ENCODE data around the gene TMED8.
A peak's percentile ranks its signal among the peaks of the same experiment; 100 is the strongest.
"Not testable (repeated sequence)": the region's sequence is repeated elsewhere in the genome, so short reads cannot be mapped to it uniquely, and the experiment has no call there.

TMED8 gene

GRCh38 chr14:77346495-77346894 lies 30.4 kb downstream of the TMED8 start:
- Mint-ChIP-seq H3K36me3 (ENCODE audit: insufficient read depth) (peaks cover 2% of the 10 kb centered on the region), H3K4me3 (no peak overlapping the region), H3K27me3 (no peaks in the 10 kb centered on the region), H3K9me3 (no peaks in the 10 kb centered on the region), H3K27ac (no peak overlapping the region), H3K4me1 (ENCODE audit: low read depth in 2 of 2) (no peaks in the 10 kb centered on the region)
- DNase-seq = no peak
- ATAC-seq (replicated peaks) = no peak

GRCh38 chr14:77344377-77344996 lies 32.4 kb downstream of the TMED8 start:
- no peaks in the 10 kb centered on the region for H3K9me3 Mint-ChIP-seq
- no peak overlapping the region for H3K27ac Mint-ChIP-seq
- no peaks in the 10 kb centered on the region for H3K4me1 Mint-ChIP-seq (ENCODE audit: low read depth in 2 of 2)
- DNase-seq (no peak), ATAC-seq (replicated peaks) (no peak)
- H3K36me3 Mint-ChIP-seq (ENCODE audit: insufficient read depth) = peaks cover 4% of the 10 kb centered on the region
- H3K27me3 Mint-ChIP-seq = no peaks in the 10 kb centered on the region
- no peak overlapping the region for H3K4me3 Mint-ChIP-seq

- Mint-ChIP-seq H3K27me3 (no peaks in the 10 kb centered on the region), H3K4me3 (no peak overlapping the region), H3K27ac (no peak overlapping the region), H3K4me1 (ENCODE audit: low read depth in 2 of 2) (no peaks in the 10 kb centered on the region), H3K36me3 (ENCODE audit: insufficient read depth) (peaks cover 4% of the 10 kb centered on the region), H3K9me3 (no peaks in the 10 kb centered on the region)
- DNase-seq (no peak), ATAC-seq (replicated peaks) (no peak)
Measured at GRCh38 chr14:77343662-77344061, 33.2 kb downstream of the TMED8 start.

- no peaks in the 10 kb centered on the region for H3K9me3 Mint-ChIP-seq
Measured at GRCh38 chr14:77342726-77343397, 34.0 kb downstream of the TMED8 start.

GRCh38 chr14:77340389-77340788 lies 36.5 kb downstream of the TMED8 start:
- Mint-ChIP-seq H3K9me3 (no peaks in the 10 kb centered on the region), H3K4me1 (ENCODE audit: low read depth in 2 of 2) (no peaks in the 10 kb centered on the region), H3K27me3 (no peaks in the 10 kb centered on the region), H3K4me3 (no peak overlapping the region), H3K27ac (no peak overlapping the region), H3K36me3 (ENCODE audit: insufficient read depth) (peaks cover 4% of the 10 kb centered on the region)
- ATAC-seq (replicated peaks) (no peak), DNase-seq (no peak)

More at GRCh38 chr14:77342726-77343397, 34.0 kb downstream of the TMED8 start:
- no peak for DNase-seq
- Mint-ChIP-seq H3K4me3 (no peak overlapping the region), H3K27me3 (no peaks in the 10 kb centered on the region), H3K27ac (no peak overlapping the region), H3K36me3 (ENCODE audit: insufficient read depth) (peaks cover 4% of the 10 kb centered on the region), H3K4me1 (ENCODE audit: low read depth in 2 of 2) (no peaks in the 10 kb centered on the region)
- no peak for ATAC-seq (replicated peaks)

- H3K27ac Mint-ChIP-seq = no peak overlapping the region
- H3K27me3 Mint-ChIP-seq = no peaks in the 10 kb centered on the region
- no peaks in the 10 kb centered on the region for H3K4me1 Mint-ChIP-seq (ENCODE audit: low read depth in 2 of 2)
- ATAC-seq (replicated peaks) = no peak
- H3K36me3 Mint-ChIP-seq (ENCODE audit: insufficient read depth) = peaks cover 4% of the 10 kb centered on the region
- H3K9me3 Mint-ChIP-seq = no peaks in the 10 kb centered on the region
- H3K4me3 Mint-ChIP-seq = no peak overlapping the region
- DNase-seq = no peak
Measured at GRCh38 chr14:77339407-77339806, 37.5 kb downstream of the TMED8 start.

GRCh38 chr14:77338302-77338701 lies 38.6 kb downstream of the TMED8 start:
- Mint-ChIP-seq H3K36me3 (ENCODE audit: insufficient read depth) (peaks cover 4% of the 10 kb centered on the region), H3K4me3 (no peak overlapping the region), H3K27me3 (no peaks in the 10 kb centered on the region), H3K27ac (no peak overlapping the region), H3K4me1 (ENCODE audit: low read depth in 2 of 2) (no peaks in the 10 kb centered on the region), H3K9me3 (no peaks in the 10 kb centered on the region)
- ATAC-seq (replicated peaks) (no peak), DNase-seq (no peak)

GRCh38 chr14:77337880-77338279 lies 39.0 kb downstream of the TMED8 start:
- ATAC-seq (replicated peaks) (no peak), DNase-seq (no peak)
- no peak overlapping the region for H3K4me3 Mint-ChIP-seq
- H3K9me3 Mint-ChIP-seq = no peaks in the 10 kb centered on the region
- H3K4me1 Mint-ChIP-seq (ENCODE audit: low read depth in 2 of 2) = no peaks in the 10 kb centered on the region
- H3K27ac Mint-ChIP-seq = no peak overlapping the region
- H3K27me3 Mint-ChIP-seq = no peaks in the 10 kb centered on the region
- H3K36me3 Mint-ChIP-seq (ENCODE audit: insufficient read depth) = peaks cover 4% of the 10 kb centered on the region

GRCh38 chr14:77337255-77337654 lies 39.6 kb downstream of the TMED8 start:
- not testable (repeated sequence) for H3K27me3 Mint-ChIP-seq; DNase-seq; H3K27ac Mint-ChIP-seq; H3K9me3 Mint-ChIP-seq; H3K36me3 Mint-ChIP-seq (ENCODE audit: insufficient read depth); H3K4me3 Mint-ChIP-seq; ATAC-seq (replicated peaks); H3K4me1 Mint-ChIP-seq (ENCODE audit: low read depth in 2 of 2)

- H3K4me3 Mint-ChIP-seq = no peak overlapping the region
- H3K9me3 Mint-ChIP-seq = no peaks in the 10 kb centered on the region
- H3K27me3 Mint-ChIP-seq = no peaks in the 10 kb centered on the region
- H3K4me1 Mint-ChIP-seq (ENCODE audit: low read depth in 2 of 2) = no peaks in the 10 kb centered on the region
- ATAC-seq (replicated peaks) (no peak), DNase-seq (no peak)
- no peaks in the 10 kb centered on the region for H3K36me3 Mint-ChIP-seq (ENCODE audit: insufficient read depth)
- H3K27ac Mint-ChIP-seq = no peak overlapping the region
Measured at GRCh38 chr14:77335576-77335975, 41.3 kb downstream of the TMED8 start.

GRCh38 chr14:77329872-77330271 lies 47.0 kb downstream of the TMED8 start:
- Mint-ChIP-seq H3K27ac (no peak overlapping the region), H3K36me3 (ENCODE audit: insufficient read depth) (no peaks in the 10 kb centered on the region), H3K4me3 (no peak overlapping the region), H3K4me1 (ENCODE audit: low read depth in 2 of 2) (peaks cover 0 to 2% of the 10 kb centered on the region in 2 donors), H3K9me3 (no peaks in the 10 kb centered on the region), H3K27me3 (no peaks in the 10 kb centered on the region)
- ATAC-seq (replicated peaks) = no peak
- no peak for DNase-seq

- Mint-ChIP-seq H3K27me3 (no peaks in the 10 kb centered on the region), H3K36me3 (ENCODE audit: insufficient read depth) (no peaks in the 10 kb centered on the region), H3K4me3 (no peak overlapping the region), H3K9me3 (no peaks in the 10 kb centered on the region), H3K27ac (peak overlapping the region in 1 of 2 donors; percentile 72), H3K4me1 (ENCODE audit: low read depth in 2 of 2) (peaks cover 2 to 6% of the 10 kb centered on the region in 2 donors)
- ATAC-seq (replicated peaks) (no peak), DNase-seq (no peak)
Measured at GRCh38 chr14:77327111-77327510, 49.8 kb downstream of the TMED8 start.

- no peaks in the 10 kb centered on the region for H3K9me3 Mint-ChIP-seq
- H3K27ac Mint-ChIP-seq = peak overlapping the region in 1 of 2 donors; percentile 64
- H3K4me1 Mint-ChIP-seq (ENCODE audit: low read depth in 2 of 2) = peaks cover 7 to 11% of the 10 kb centered on the region in 2 donors
- peaks cover 11% of the 10 kb centered on the region for H3K36me3 Mint-ChIP-seq (ENCODE audit: insufficient read depth)
- ATAC-seq (replicated peaks) (no peak), DNase-seq (no peak)
- no peak overlapping the region for H3K4me3 Mint-ChIP-seq
- H3K27me3 Mint-ChIP-seq = no peaks in the 10 kb centered on the region
Measured at GRCh38 chr14:77325746-77326094, 51.2 kb downstream of the TMED8 start.

All from effector memory CD8-positive, alpha-beta T cell (primary cell).